Measurements from ENCODE around the gene NRXN3. TPM values are rescaled to one million over a fixed set of nuclear protein-coding genes. Genes with fewer than 3 reads are reported as not detected.
A peak's percentile ranks its signal among the peaks of the same experiment; 100 is the strongest.
"Not testable (repeated sequence)": the region's sequence is repeated elsewhere in the genome, so short reads cannot be mapped to it uniquely, and the experiment has no call there.

The NRXN3 gene
- total RNA-seq, 1 donor from 2014 or later = 11.4 TPM

DNA sequence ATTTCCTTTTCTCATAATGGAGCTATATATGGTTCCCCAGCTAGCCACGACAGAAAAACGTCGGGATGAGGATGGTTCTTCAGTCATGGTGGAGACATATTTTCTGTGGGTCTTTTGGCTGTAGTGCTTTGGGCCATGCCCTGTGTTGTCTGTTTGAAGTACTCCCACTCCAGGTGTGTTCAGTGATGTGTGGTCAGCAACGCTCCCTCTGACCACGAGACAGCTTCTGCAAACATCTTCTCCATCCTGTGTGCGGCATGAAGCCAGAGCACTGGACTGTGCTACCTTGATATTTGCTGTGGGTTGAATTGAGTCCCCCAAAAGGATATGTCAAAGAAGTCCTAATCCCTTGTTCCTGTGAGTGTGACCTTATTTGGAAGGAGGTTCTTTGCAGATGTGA is 931.2 kb downstream of the NRXN3 start:
- Mint-ChIP-seq H3K27me3 (ENCODE audit: low read depth) (no peaks in the 10 kb centered on the region), H3K4me1 (peaks cover 5% of the 10 kb centered on the region), H3K27ac (no peak overlapping the region), H3K9me3 (peaks cover 4% of the 10 kb centered on the region), H3K4me3 (no peak overlapping the region), H3K36me3 (no peaks in the 10 kb centered on the region)
- TF ChIP-seq, protein P1, sequence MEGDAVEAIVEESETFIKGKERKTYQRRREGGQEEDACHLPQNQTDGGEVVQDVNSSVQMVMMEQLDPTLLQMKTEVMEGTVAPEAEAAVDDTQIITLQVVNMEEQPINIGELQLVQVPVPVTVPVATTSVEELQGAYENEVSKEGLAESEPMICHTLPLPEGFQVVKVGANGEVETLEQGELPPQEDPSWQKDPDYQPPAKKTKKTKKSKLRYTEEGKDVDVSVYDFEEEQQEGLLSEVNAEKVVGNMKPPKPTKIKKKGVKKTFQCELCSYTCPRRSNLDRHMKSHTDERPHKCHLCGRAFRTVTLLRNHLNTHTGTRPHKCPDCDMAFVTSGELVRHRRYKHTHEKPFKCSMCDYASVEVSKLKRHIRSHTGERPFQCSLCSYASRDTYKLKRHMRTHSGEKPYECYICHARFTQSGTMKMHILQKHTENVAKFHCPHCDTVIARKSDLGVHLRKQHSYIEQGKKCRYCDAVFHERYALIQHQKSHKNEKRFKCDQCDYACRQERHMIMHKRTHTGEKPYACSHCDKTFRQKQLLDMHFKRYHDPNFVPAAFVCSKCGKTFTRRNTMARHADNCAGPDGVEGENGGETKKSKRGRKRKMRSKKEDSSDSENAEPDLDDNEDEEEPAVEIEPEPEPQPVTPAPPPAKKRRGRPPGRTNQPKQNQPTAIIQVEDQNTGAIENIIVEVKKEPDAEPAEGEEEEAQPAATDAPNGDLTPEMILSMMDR (IDR thresholded peaks at IDR 0.05; ENCODE audit: unreplicated experiment) = no peak
- DNase-seq (ENCODE audit: low spot score in 2 of 2, unreplicated experiment in 2 of 2) = no peak

DNA sequence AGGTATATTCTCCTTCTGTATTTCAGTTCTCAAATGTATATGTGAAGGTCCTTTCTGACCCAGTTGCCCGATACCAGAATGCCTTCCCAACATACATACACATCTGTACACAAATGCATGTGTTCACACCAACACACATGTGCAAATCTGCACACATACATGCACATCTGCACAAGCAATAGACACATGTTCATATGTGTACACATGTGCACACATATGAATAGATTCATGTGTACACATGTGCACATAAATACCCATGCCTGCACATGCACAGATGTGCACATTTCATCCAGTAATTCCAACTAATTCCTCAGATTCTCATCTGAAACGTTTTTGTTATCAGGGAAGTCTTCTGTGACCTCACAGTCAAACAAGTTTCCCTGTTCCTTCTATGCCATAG is 933.6 kb downstream of the NRXN3 start:
- peaks cover 5% of the 10 kb centered on the region for H3K4me1 Mint-ChIP-seq
- no peaks in the 10 kb centered on the region for H3K27me3 Mint-ChIP-seq (ENCODE audit: low read depth)
- H3K4me3 Mint-ChIP-seq = no peak overlapping the region
- H3K27ac Mint-ChIP-seq = no peak overlapping the region
- no peaks in the 10 kb centered on the region for H3K9me3 Mint-ChIP-seq
- no peak for DNase-seq (ENCODE audit: low spot score in 2 of 2, unreplicated experiment in 2 of 2)
- no peaks in the 10 kb centered on the region for H3K36me3 Mint-ChIP-seq
- TF ChIP-seq, protein P1 (IDR thresholded peaks at IDR 0.05; ENCODE audit: unreplicated experiment) = no peak

DNA sequence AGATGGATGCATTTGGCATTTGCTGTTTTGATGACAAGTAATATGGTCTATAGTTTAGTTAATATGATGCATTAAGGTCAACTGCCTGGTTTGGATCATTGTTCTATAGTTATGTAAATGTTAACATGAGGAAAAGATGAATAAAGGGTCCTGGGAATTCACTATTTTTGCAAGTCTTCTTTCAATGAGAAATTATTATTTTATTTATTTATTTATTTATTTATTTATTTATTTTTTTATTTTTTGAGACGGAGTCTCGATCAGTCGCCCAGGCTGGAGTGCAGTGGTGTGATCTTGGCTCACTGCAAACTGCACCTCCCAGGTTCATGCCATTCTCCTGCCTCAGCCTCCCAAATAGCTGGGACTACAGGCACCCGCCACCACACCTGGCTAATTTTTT is 940.4 kb downstream of the NRXN3 start:
- not testable (repeated sequence) for H3K9me3 Mint-ChIP-seq; H3K27me3 Mint-ChIP-seq (ENCODE audit: low read depth); H3K27ac Mint-ChIP-seq; H3K4me3 Mint-ChIP-seq; H3K36me3 Mint-ChIP-seq; DNase-seq (ENCODE audit: low spot score in 2 of 2, unreplicated experiment in 2 of 2)
- H3K4me1 Mint-ChIP-seq = peaks cover 12% of the 10 kb centered on the region

DNA sequence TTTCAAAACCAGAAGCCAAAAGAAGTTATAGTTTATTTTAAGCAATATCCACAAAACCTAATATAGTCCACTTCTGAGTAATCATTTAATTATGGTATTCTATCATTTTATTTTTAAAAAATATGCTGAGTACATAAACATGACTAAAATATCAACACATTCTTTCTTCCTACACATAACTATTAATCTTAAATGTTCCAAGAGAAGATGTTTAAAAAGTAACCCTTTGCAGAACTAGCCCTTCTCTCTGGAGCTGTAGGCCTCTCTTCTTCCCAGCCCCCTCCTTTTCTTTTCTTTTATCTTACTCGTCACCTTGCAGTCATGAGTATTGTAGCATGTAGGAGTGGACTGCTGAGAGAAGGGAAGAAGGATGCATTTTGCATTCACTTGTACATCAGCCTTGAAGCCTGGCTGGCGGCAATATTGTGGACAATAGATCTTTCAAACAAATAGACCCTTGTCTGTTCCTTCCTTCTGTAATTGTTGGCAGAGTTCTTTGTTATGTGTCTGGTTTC is 941.9 kb downstream of the NRXN3 start:
- peaks cover 4% of the 10 kb centered on the region for H3K9me3 Mint-ChIP-seq
- DNase-seq (ENCODE audit: low spot score in 2 of 2, unreplicated experiment in 2 of 2) = no peak
- TF ChIP-seq, protein P1 (IDR thresholded peaks at IDR 0.05; ENCODE audit: unreplicated experiment) = no peak
- H3K27ac Mint-ChIP-seq = peak overlapping the region; percentile 31
- peaks cover 1% of the 10 kb centered on the region for H3K27me3 Mint-ChIP-seq (ENCODE audit: low read depth)
- H3K4me3 Mint-ChIP-seq = no peak overlapping the region
- H3K36me3 Mint-ChIP-seq = no peaks in the 10 kb centered on the region
- peaks cover 15% of the 10 kb centered on the region for H3K4me1 Mint-ChIP-seq

DNA sequence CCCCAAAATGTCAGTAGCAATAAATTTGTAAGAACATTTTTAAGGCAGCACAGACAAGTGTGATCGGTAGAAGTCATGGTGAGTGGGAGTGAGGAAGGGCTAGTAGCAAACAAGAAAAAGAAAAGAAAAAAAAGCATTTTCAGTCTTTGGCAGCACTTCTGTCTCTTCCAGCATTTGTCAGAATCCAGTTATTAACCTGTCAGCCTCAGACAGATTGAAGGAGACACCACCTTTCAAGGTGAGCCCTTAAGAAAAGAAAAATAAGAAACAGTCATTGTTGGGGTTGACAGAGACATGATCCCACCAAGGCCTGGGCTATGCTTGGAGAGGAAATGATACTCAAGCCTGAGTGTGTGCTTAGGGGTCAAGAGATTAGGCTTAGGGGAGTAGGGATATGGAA is 947.4 kb downstream of the NRXN3 start:
- Mint-ChIP-seq H3K9me3 (peaks cover 4% of the 10 kb centered on the region), H3K27me3 (ENCODE audit: low read depth) (peaks cover 1% of the 10 kb centered on the region), H3K27ac (no peak overlapping the region), H3K4me1 (peaks cover 16% of the 10 kb centered on the region), H3K36me3 (no peaks in the 10 kb centered on the region), H3K4me3 (no peak overlapping the region)
- no peak for DNase-seq (ENCODE audit: low spot score in 2 of 2, unreplicated experiment in 2 of 2)
- TF ChIP-seq, protein P1 (IDR thresholded peaks at IDR 0.05; ENCODE audit: unreplicated experiment) = no peak

DNA sequence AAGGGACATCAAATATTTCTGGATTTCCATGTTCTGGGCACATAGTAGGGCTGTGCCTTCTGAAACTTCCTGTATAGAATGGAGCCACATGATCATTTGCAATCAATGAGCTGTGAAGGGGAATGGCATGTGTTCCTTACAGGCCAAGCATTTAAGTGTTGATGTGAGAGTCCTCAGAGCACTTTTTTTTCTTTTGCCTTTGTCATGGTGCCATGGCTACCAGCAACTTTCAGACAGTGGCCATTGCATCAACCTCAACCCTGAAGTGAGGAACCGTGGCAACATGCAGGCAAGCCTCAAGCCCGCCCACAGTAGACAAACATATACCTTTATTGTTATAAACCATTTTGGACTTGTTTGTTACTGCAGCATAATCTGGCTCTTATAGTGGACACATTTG is 948.1 kb downstream of the NRXN3 start:
- peaks cover 13% of the 10 kb centered on the region for H3K4me1 Mint-ChIP-seq
- peaks cover 1% of the 10 kb centered on the region for H3K27me3 Mint-ChIP-seq (ENCODE audit: low read depth)
- H3K27ac Mint-ChIP-seq = no peak overlapping the region
- H3K36me3 Mint-ChIP-seq = no peaks in the 10 kb centered on the region
- no peak overlapping the region for H3K4me3 Mint-ChIP-seq
- no peak for DNase-seq (ENCODE audit: low spot score in 2 of 2, unreplicated experiment in 2 of 2)
- H3K9me3 Mint-ChIP-seq = peaks cover 4% of the 10 kb centered on the region
- TF ChIP-seq, protein P1 (IDR thresholded peaks at IDR 0.05; ENCODE audit: unreplicated experiment) = no peak

All from mesothelial cell of epicardium (in vitro differentiated cells).